GM21526 (cell line): ENCODE results near the gene NINL.

Source experiments
- ATAC-seq: cut with Tn5 transposase; IDR thresholded peaks from one replicate; pipeline ENCODE4 v1.9.1; 2021; ENCODE audit warnings: moderate library complexity; ENCODE audit not compliant: unreplicated experiment, low FRiP score

The NINL gene

DNA sequence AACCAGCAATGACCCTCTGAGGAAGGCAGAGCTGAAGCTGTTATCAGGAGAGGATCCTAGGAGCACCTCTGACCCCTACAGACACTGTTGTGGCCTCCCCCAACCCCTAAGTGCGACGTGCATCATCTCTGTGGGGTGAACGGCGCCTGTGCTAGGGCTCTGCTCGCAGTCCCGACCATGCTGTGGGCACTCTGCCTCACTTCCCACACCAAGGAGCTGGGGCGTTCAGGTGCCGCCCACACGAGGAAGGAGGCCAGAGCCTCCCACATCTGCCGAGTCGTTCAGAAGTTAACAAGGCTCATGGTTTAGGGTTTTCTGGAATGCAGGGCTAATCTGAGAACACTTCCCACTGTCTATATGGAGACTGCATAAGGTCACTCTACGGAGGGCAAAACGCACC, 115.8 kb downstream of the NINL start:
- no peak for ATAC-seq

DNA sequence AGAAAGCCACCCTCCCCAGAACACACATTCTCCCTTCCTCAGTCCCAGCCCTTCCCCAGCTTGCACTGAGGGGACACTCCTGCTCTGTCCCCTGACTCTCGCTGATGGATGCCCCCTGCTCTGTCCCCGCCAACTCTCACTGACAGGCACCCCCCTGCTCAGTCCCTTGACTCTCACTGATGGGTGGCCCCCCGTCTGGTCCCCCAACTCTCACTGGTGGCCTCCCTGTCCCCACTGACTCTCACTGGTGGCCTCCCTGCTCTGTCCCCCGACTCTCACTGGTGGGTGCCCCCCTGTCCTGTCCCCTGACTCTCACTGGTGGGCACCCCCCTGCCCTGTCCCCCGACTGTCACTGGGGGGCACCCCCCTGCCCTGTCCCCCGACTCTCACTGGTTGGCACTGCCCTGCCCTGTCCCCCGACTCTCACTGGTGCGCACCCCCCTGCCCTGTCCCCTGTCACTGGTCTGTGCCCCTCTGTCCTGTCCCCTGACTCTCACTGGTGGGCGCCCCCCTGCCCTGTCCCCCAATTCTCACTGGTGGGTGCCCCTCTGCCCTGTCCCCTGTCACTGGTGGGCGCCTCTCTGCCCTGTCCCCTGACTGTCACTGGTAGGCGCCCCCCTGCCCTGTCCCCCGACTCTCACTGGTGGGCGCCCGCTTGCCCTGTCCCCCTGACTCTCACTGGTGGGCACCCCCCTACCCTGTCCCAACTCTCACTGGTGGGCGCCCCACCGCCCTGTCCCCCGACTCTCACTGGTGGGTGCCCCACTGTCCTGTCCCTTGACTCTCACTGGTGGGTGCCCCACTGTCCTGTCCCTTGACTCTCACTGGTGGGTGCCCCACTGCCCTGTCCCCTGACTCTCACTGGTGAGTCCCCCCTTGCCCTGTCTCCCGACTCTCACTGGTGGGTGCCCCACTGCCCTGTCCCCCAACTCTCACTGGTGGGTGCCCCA, 116.9 kb downstream of the NINL start:
- no peak for ATAC-seq

DNA sequence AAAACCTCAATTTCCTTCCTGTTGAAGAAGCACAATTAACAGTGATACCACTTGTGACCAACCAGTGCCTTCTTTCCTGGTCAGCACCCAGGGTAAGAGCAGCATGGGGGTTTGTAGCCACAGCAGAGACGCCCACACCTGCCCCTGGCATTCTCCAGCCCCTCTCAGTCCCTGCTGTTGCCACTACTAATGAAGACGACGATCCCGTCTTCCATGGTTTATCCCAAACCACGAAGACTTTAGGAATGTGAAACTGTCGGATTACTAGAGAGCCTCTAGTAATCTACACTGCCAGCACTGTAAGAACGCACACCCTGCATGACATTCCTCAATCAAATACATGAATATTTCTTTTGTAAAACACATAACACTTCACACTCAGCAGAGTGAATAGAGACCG, 117.9 kb downstream of the NINL start:
- ATAC-seq, result no peak

GRCh38 chr20:25466846-25467245, 118.5 kb downstream of the NINL start:
- no peak for ATAC-seq

DNA sequence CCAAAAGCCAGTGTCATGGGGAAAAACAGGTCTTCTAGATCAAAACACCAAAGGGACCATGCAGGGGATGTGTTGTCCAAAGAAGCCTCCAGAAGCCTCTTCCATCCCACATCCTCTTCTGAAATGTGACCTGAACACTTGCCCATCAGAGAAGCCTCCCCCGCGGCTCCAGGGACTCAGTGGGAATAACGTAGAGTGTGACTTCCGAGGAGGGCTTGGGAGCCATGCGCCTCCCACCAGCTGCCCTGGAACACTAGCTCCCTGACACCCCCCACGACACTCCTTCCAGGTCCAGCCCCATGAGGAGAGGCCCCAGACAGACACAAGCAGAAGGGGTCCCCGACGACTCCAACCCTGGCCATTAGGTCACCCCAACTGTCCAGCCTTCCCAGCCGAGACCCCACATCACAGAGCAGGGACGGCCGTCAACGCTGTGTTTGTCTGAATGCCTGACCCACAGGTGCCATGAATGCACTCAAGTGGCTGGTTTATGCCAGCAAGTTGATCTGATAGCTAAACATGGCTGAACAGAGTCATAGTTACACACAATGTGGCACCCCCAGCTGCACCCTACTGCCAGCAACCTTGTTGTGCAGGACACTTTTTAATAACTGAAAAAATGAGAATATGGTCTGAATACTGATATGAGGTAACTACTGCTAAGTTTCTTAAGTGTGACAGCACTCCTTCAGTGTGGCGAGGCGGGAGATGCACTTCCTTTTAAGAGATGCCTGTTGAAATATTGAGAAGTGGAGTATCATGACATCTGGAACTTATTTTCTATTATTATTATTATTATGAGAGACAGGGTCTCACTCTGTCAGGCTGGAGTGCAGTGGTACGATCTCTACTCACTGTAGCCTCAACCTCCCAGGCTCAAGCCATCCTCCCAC, 119.8 kb downstream of the NINL start:
- ATAC-seq, result no peak

DNA sequence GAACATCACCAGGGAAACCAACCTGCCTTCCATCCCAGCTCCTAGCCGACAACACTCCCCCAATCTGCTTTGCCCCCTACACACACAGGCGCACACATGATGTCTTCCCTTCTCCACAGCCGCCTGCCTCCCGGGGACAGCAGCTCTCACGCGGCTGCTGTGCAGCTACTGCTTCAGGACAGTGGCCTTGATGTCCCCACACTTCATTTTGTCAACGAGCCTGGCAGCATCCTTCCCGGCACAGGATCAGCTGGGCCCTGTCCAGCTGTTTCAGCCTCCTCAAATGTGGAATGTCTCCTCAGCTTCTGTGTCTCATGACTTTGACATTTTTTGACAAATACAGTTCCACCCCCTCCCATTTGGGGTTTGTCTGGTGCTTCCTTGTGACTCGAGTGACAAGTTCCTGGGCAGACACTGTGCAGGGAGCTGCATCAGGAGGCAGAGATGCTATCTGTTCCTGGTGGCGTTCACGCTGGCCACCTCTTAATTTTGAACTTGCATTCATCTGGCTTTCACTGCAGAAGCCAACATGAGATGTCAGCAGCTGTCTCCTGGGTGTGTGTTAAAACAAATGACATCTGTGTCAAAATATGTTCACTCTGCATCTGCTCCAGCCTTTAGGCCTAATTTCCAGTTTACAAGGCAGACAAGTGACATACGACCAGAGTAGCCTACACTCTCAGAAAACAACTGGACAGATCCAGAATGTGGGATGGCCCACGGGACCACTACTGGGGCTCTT, 120.7 kb downstream of the NINL start:
- no peak for ATAC-seq

- ATAC-seq, result no peak
These were observed 123.4 kb downstream of the NINL start for GRCh38 chr20:25461786-25462545.

DNA sequence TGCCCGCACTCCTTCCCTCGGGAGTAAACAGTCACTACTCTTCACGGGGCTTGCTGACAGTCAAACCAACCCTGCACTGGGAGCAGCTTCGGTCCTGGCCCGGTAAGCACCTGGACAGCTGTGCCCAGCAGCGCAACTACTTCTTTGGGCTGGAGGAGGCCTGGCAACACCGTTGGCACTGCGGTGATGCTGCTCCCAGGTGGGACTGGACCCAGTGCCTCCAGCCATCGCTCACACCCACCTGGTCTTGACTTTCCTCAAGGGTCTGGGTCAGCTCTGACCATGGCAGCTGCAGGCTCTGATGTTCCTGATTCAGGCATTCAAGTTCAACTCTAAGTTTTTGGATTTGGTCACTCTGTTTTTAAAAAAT, 124.1 kb downstream of the NINL start:
- ATAC-seq, result no peak

GRCh38 chr20:25460566-25461280, 124.6 kb downstream of the NINL start:
- ATAC-seq, result no peak

GRCh38 chr20:25459916-25460535, 125.3 kb downstream of the NINL start:
- no peak for ATAC-seq

- ATAC-seq, result no peak
These were observed 126.1 kb downstream of the NINL start for GRCh38 chr20:25459111-25459830.

GRCh38 chr20:25457886-25458680, 127.2 kb downstream of the NINL start:
- no peak for ATAC-seq

DNA sequence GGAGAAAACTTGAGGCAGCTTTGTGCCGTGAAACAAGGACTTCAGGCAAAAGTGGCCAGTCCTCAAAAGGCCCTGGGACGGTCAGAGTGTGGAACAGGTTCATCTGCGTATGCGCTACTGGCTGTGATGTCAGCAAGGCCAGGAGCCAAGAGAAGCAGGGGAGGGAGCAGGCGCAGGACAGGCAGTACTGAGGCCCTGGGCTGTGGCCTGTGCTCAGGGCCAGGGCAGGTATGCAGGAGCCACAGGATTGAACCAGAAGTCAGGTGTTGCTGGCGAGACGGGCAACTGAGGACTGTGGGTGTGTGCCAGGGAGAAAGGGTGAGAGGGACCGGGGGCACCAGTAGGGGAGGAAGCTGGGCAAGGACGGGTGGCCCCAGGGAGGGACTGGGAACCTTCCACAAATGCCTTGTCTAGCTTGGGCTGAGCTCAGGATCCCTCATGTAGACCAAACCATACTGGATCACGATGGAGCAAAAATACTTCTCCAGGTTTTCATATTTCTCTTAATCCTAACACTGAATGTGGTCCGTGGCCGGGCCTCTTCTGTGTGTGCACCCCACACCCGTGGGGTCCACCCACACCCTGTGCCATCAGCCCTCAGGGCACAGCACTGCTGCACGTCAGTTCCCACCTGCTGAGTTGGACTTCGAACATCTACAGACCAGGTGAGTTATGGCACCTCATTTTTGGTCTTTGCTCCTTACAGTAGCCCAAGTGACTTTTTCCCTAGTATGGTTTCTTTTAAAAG, 131.0 kb downstream of the NINL start:
- no peak for ATAC-seq

DNA sequence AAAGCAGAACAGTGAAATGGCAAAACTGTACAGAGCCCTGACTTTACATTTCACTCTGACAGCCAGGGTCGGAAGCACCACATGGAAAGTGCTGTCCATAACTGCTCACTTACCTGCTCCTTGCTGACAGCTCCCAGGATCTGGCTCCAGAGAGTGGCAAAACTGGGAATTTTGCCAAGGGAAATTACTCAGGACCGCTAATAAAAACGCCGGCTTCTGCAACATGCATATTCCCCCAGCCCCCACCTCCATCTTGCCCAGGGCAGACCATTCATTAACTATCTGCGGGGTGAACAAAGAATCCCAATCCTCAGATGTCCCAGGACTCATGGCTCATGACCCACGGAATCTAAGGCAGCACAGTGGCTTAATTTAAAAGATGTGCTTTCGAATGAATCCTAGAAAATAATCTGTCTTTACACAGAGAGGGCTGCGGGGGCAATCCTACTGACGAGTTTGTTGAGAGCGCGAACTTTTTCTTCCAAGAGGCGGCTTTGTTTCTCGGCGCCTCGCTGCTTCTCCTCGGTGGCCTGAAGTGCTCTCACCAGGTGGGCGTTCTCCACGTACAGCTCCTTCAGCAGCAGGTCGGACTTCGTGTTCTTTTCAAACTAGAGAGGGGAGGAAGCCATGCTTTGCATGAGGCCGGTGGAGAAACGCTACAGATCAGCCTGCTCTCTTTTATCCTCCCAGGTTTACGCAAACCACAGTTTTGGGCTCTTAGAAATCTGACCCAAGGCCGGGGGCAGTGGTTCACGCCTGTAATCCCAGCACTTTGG, 132.1 kb downstream of the NINL start:
- no peak for ATAC-seq

GRCh38 chr20:25452333-25452732, 133.0 kb downstream of the NINL start:
- ATAC-seq, result no peak

GRCh38 chr20:25447671-25448070, 137.7 kb downstream of the NINL start:
- ATAC-seq, result no peak
